KMS-11 (cell line): ENCODE measurements around the gene MCF2.
"Not testable (repeated sequence)": the region's sequence is repeated elsewhere in the genome, so short reads cannot be mapped to it uniquely, and the experiment has no call there.

Source experiments
- H2AFZ ChIP-seq: fragments of 200-600 bp; sonication (generic); 2 replicates; pipeline ENCODE4 v1.6.1; 2016; ENCODE audit warnings: antibody characterized with exemption, mixed run types, low read depth
- H3K27ac ChIP-seq: fragments of 200-600 bp; sonication (generic); 2 replicates; pipeline ENCODE4 v1.6.1; 2016; ENCODE audit warnings: mild to moderate bottlenecking, mixed run types
- H3K27me3 ChIP-seq: fragments of 200-600 bp; sonication (generic); 2 replicates; pipeline ENCODE4 v1.6.1; 2017; ENCODE audit warnings: mild to moderate bottlenecking, low read depth, mixed run types, moderate library complexity; ENCODE audit not compliant: insufficient read depth
- H3K36me3 ChIP-seq: fragments of 200-600 bp; sonication (generic); 2 replicates; pipeline ENCODE4 v1.6.1; 2017; ENCODE audit warnings: mild to moderate bottlenecking, mixed run types; ENCODE audit not compliant: insufficient read depth
- H3K4me1 ChIP-seq: fragments of 200-600 bp; sonication (generic); 2 replicates; pipeline ENCODE4 v1.6.1; 2016; ENCODE audit warnings: mild to moderate bottlenecking, low read depth, mixed run types; ENCODE audit not compliant: poor library complexity, severe bottlenecking
- H3K4me2 ChIP-seq: fragments of 200-600 bp; sonication (generic); 2 replicates; pipeline ENCODE4 v1.7.0; 2016; ENCODE audit warnings: mild to moderate bottlenecking, mixed run types
- H3K4me3 ChIP-seq: fragments of 200-600 bp; sonication (generic); IDR thresholded peaks from 2 replicates; pipeline ENCODE4 v1.6.1; 2017; ENCODE audit warnings: low read depth, low read length, mixed read lengths; ENCODE audit not compliant: insufficient read depth
- H3K79me2 ChIP-seq: fragments of 200-600 bp; sonication (generic); 2 replicates; pipeline ENCODE4 v1.6.1; 2016; ENCODE audit warnings: low read depth, mixed run types; ENCODE audit not compliant: insufficient read depth
- H3K9ac ChIP-seq: fragments of 200-600 bp; sonication (generic); 2 replicates; pipeline ENCODE4 v1.6.1; 2016; ENCODE audit warnings: mild to moderate bottlenecking, mixed run types
- H4K20me1 ChIP-seq: fragments of 200-600 bp; sonication (generic); 2 replicates; pipeline ENCODE4 v1.6.1; 2016; ENCODE audit warnings: mild to moderate bottlenecking, mixed run types; ENCODE audit not compliant: insufficient read depth
- TF ChIP-seq, protein P1 (sequence below): fragments of 200-600 bp; sonication (generic); conservative IDR thresholded peaks from 2 replicates; pipeline ENCODE4 v1.6.1; 2017; ENCODE audit warnings: low read depth, mild to moderate bottlenecking, antibody characterized with exemption, low read length, moderate library complexity, mixed read lengths

Gene MCF2

DNA sequence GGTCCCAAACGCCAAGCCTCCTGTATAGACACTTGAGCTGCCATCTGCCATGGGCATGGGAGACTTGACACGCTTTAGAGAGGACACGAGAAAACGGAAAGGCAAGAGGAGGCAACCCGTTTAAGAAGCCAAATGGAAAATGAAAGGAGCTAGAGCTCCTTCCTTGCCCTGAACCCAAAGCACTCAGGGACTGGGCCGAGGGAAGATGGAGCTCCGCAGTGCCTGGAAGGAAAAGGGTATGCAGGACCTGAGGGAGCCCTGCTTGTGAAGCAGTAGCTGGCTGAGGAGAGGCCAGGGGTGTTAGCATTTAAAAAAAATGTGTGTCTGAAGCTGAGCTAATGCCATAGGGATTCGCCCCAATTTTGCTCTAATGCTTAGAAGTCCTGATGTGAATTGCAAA, 15.1 kb downstream of the MCF2 start:
- TF ChIP-seq, protein P1, sequence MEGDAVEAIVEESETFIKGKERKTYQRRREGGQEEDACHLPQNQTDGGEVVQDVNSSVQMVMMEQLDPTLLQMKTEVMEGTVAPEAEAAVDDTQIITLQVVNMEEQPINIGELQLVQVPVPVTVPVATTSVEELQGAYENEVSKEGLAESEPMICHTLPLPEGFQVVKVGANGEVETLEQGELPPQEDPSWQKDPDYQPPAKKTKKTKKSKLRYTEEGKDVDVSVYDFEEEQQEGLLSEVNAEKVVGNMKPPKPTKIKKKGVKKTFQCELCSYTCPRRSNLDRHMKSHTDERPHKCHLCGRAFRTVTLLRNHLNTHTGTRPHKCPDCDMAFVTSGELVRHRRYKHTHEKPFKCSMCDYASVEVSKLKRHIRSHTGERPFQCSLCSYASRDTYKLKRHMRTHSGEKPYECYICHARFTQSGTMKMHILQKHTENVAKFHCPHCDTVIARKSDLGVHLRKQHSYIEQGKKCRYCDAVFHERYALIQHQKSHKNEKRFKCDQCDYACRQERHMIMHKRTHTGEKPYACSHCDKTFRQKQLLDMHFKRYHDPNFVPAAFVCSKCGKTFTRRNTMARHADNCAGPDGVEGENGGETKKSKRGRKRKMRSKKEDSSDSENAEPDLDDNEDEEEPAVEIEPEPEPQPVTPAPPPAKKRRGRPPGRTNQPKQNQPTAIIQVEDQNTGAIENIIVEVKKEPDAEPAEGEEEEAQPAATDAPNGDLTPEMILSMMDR = no peak
- no peak overlapping the region for H2AFZ ChIP-seq
- no peaks in the 10 kb centered on the region for H3K4me1 ChIP-seq
- H3K4me3 ChIP-seq = no peak overlapping the region
- H3K27me3 ChIP-seq = no peaks in the 10 kb centered on the region
- H3K9ac ChIP-seq = no peak overlapping the region
- no peak overlapping the region for H3K4me2 ChIP-seq
- H4K20me1 ChIP-seq = no peaks in the 10 kb centered on the region
- H3K27ac ChIP-seq = no peak overlapping the region
- H3K36me3 ChIP-seq = no peaks in the 10 kb centered on the region
- H3K79me2 ChIP-seq = no peaks in the 10 kb centered on the region

DNA sequence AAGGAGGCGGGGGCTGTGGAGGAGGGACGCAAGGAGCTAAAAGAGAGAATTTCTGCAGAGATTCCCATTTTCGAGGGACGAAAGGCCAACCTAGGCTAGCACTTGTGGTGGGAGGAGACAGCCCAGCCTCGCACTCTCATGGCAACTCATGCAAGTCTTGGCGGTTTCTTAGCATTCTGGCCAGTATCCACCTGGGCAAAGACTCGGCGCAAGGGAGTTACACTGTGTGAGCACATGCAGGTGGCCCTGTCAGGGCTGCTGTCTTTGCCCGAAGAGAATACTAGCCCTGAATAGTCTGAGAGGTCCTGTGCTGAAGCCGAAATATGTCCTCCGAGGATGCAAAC, 15.5 kb downstream of the MCF2 start:
- no peaks in the 10 kb centered on the region for H3K79me2 ChIP-seq
- H2AFZ ChIP-seq = no peak overlapping the region
- no peak overlapping the region for H3K4me3 ChIP-seq
- H3K4me2 ChIP-seq = no peak overlapping the region
- no peaks in the 10 kb centered on the region for H4K20me1 ChIP-seq
- no peak overlapping the region for H3K9ac ChIP-seq
- no peaks in the 10 kb centered on the region for H3K4me1 ChIP-seq
- no peaks in the 10 kb centered on the region for H3K27me3 ChIP-seq
- TF ChIP-seq, protein P1 = no peak
- H3K36me3 ChIP-seq = no peaks in the 10 kb centered on the region
- H3K27ac ChIP-seq = no peak overlapping the region

DNA sequence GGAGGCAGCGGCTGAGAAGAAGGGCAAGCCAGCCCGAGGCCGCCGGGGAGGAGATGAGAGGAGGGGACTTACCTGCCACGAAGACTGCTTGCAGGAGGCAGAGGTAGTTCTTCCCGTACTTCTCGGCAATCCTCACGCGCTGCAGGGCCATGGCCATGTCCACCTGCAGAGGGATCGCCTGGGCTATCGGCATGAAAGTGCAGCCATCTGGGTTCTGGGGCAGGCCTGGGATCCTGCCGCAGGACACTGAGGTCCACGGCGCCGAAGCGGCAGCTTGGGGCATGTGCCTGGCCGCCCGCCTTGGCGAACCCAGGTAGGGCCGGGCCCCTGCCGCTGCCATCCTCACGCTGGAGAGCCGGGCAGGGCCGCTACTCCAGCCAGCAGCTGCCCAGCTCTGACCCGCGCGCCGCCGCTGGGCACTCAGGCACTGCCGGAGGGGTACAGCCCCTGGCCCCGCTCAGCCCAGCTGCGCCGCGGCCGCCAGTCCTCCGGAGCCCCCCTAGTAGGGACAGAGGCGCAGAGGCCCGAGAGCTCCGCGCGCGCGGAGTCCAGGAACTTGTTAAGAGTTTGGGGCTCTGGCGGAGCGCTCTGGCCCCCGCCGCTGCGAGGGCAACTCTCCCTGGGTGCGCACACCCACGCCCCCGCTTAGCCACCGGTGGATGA, 16.0 kb downstream of the MCF2 start:
- Histone ChIP-seq H3K4me3 (no peak overlapping the region), H3K9ac (no peak overlapping the region)

DNA sequence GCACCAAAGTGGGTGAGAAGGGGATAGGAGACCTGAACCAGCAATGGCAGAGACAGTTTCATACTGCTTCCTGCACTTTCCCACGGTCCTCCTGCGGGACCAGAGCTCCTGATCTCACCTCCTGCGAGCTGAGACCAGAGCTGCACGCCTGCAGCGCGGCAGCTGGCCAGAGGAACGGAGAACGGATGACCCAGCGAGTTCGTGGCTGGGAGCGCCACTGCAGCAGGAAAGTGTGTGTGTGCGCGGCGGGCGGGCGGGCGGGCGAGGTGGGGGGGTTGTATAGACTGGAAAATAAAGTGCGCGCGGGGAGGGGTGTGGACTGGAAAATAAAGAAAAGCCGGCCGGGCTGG, 16.5 kb downstream of the MCF2 start:
- no peaks in the 10 kb centered on the region for H3K36me3 ChIP-seq
- H3K4me3 ChIP-seq = no peak overlapping the region
- H3K79me2 ChIP-seq = no peaks in the 10 kb centered on the region
- no peaks in the 10 kb centered on the region for H3K27me3 ChIP-seq
- TF ChIP-seq, protein P1 = no peak
- H3K4me1 ChIP-seq = no peaks in the 10 kb centered on the region
- no peak overlapping the region for H3K9ac ChIP-seq
- no peaks in the 10 kb centered on the region for H4K20me1 ChIP-seq
- no peak overlapping the region for H2AFZ ChIP-seq
- H3K27ac ChIP-seq = no peak overlapping the region
- no peak overlapping the region for H3K4me2 ChIP-seq

More for the DNA sequence above, 16.0 kb downstream of the MCF2 start:
- Histone ChIP-seq H3K4me1 (no peaks in the 10 kb centered on the region), H3K36me3 (no peaks in the 10 kb centered on the region), H3K27ac (no peak overlapping the region), H2AFZ (no peak overlapping the region), H4K20me1 (no peaks in the 10 kb centered on the region), H3K79me2 (no peaks in the 10 kb centered on the region), H3K27me3 (no peaks in the 10 kb centered on the region), H3K4me2 (no peak overlapping the region)
- TF ChIP-seq, protein P1 = no peak

DNA sequence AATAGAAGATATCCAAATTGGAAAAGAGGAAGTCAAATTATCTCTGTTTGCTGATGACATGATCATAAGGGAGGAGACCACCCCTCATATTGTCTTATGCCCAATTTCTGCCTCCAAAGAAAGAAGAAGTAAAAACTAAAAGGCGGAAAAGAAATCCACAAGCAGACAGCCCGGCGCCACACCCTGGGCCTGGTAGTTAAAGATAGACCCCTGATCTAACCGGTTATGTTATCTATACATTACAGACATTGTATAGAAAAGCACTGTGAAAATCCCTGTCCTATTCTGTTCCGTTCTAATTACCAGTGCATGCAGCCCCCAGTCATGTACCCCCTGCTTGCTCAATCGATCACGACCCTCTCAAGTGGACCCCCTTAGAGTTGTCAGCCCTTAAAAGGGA, 22.8 kb downstream of the MCF2 start:
- not testable (repeated sequence) for H3K27me3 ChIP-seq, H2AFZ ChIP-seq, H4K20me1 ChIP-seq, H3K79me2 ChIP-seq, H3K4me1 ChIP-seq, H3K4me2 ChIP-seq, H3K27ac ChIP-seq, H3K36me3 ChIP-seq, H3K9ac ChIP-seq, H3K4me3 ChIP-seq
